GM04504 (cell line): ENCODE results near the gene TMEM25.
"Not testable (repeated sequence)": the region's sequence is repeated elsewhere in the genome, so short reads cannot be mapped to it uniquely, and the experiment has no call there.

Experiments
- DNase-seq: peaks from one replicate; pipeline ENCODE4 v3.0.0-alpha.2; 2012; ENCODE audit warnings: low read depth

The TMEM25 gene

GRCh38 chr11:118530683-118531596 is at the start of gene TMEM25:
Gene TMEM25 (plus strand): TSS chr11:118531192. CDS start chr11:118531802, 610 bp downstream.
- no peak for DNase-seq

- DNase-seq: not testable (repeated sequence)
Observed at GRCh38 chr11:118481238-118481637, 49.8 kb upstream of the TMEM25 start.

GRCh38 chr11:118484405-118484804 is 46.6 kb upstream of the TMEM25 start:
- DNase-seq: no peak

GRCh38 chr11:118485273-118485672 is 45.7 kb upstream of the TMEM25 start:
- DNase-seq: no peak

- peak; percentile 53 for DNase-seq
Observed at GRCh38 chr11:118488480-118489109, 42.4 kb upstream of the TMEM25 start.

GRCh38 chr11:118491041-118491440 is 40.0 kb upstream of the TMEM25 start:
- DNase-seq: no peak

- DNase-seq: peak; percentile 57
Observed at GRCh38 chr11:118497831-118498230, 33.2 kb upstream of the TMEM25 start.

- DNase-seq: no peak
Observed at GRCh38 chr11:118503216-118503615, 27.8 kb upstream of the TMEM25 start.

GRCh38 chr11:118511601-118512000 is 19.4 kb upstream of the TMEM25 start:
- DNase-seq: no peak

GRCh38 chr11:118514103-118514502 is 16.9 kb upstream of the TMEM25 start:
- DNase-seq: no peak

GRCh38 chr11:118519549-118519948 is 11.4 kb upstream of the TMEM25 start:
- no peak for DNase-seq

GRCh38 chr11:118521892-118522311 is 9.1 kb upstream of the TMEM25 start:
- DNase-seq: no peak

GRCh38 chr11:118522571-118523072 is 8.4 kb upstream of the TMEM25 start:
- no peak for DNase-seq

GRCh38 chr11:118524356-118524755 is 6.6 kb upstream of the TMEM25 start:
- DNase-seq: no peak

GRCh38 chr11:118524757-118525470 is 6.1 kb upstream of the TMEM25 start:
- no peak for DNase-seq

- DNase-seq: no peak
Observed at GRCh38 chr11:118526688-118527087, 4.3 kb upstream of the TMEM25 start.

- DNase-seq: no peak
Observed at GRCh38 chr11:118527109-118527508, 3.9 kb upstream of the TMEM25 start, which contains the start of gene TTC36. Gene TTC36 (plus strand): TSS chr11:118527474. CDS start chr11:118527495, 21 bp downstream.

- no peak for DNase-seq
Observed at GRCh38 chr11:118528511-118528910, 2.5 kb upstream of the TMEM25 start.

GRCh38 chr11:118529584-118530175 is 1.3 kb upstream of the TMEM25 start:
- no peak for DNase-seq

GRCh38 chr11:118530180-118530682 is 761 bp upstream of the TMEM25 start:
- no peak for DNase-seq

GRCh38 chr11:118531597-118532084 is 649 bp downstream of the TMEM25 start:
- no peak for DNase-seq
